K562 (cell line): ENCODE results near the gene CHMP5. TPM values are rescaled to one million over a fixed set of nuclear protein-coding genes. Genes with fewer than 3 reads are reported as not detected.

Experiments
- ATAC-seq: fragments of 200-7000 bp; cut with Tn5 transposase; 3 replicates; pipeline ENCODE4 v1.9.1; 2020; ENCODE audit warnings: moderate library complexity
- BruUV-seq: library from RNA; stranded (reverse); fragments of 400-500 nt; replicated peaks from 2 replicates; lab custom pipeline; 2021; lab: Mats Ljungman, UMichigan
- CTCF ChIA-PET: fragments of 300-600 bp; formaldehyde crosslinking; extraction: SDS; loops from one replicate; lab custom pipeline; 2021; ENCODE audit warnings: low intra/inter-chr PET ratio; lab: Yijun Ruan, JAX
- POLR2A ChIA-PET: fragments of 300-600, 350-650 bp; sonication (Branson Sonifier 250); formaldehyde crosslinking; extraction: SDS; loops from one replicate; lab custom pipeline; 2021; ENCODE audit warnings: antibody characterized with exemption, inconsistent platforms; lab: Yijun Ruan, JAX
- DNase-seq, 4 experiments: peaks; one replicate each; pipeline versions ENCODE4 v3.0.0 to v3.0.0-alpha.2; 2011 to 2018; ENCODE audit warnings: low spot score in 3 of 4, mixed read lengths in 3 of 4; ENCODE audit errors: extremely low read depth in 1 of 4
- FAIRE-seq: peaks from 2 replicates; lab custom pipeline; 2011; peaks lifted over from hg19 to GRCh38; lab: Jason Lieb, UNC
- H2AFZ ChIP-seq: 2 replicates; pipeline ENCODE4 v1.6.0; 2011; ENCODE audit warnings: low read depth, low read length, control low read depth, inconsistent platforms
- H3K27ac ChIP-seq: fragments of 200-600 bp; 3 replicates; pipeline ENCODE4 v1.8.0; 2011; ENCODE audit warnings: low read depth, mild to moderate bottlenecking, control low read depth, inconsistent platforms, low read length, moderate library complexity, mixed read lengths; ENCODE audit errors: extremely low read depth
- H3K27me3 ChIP-seq, 2 experiments: fragments of 300-600 bp in 1 of 2; 2 replicates in 1 of 2; 3 replicates in 1 of 2; pipeline versions ENCODE4 v1.6.0 to v1.8.0; 2011; ENCODE audit warnings: inconsistent platforms in 2 of 2, low read length in 2 of 2, mild to moderate bottlenecking in 1 of 2, mixed read lengths in 1 of 2, moderate library complexity in 1 of 2; ENCODE audit not compliant: control insufficient read depth in 2 of 2, insufficient read depth in 2 of 2
- H3K36me3 ChIP-seq: fragments of 300-600 bp; 3 replicates; pipeline ENCODE4 v1.8.0; 2011; ENCODE audit warnings: mild to moderate bottlenecking, low read length, inconsistent platforms; ENCODE audit not compliant: control insufficient read depth, insufficient read depth
- H3K4me1 ChIP-seq, 2 experiments: fragments of 200-600 bp in 1 of 2; replicated peaks in 1 of 2; 2 replicates in 1 of 2; 3 replicates in 1 of 2; pipeline versions ENCODE4 v1.5.1 to v1.8.0; 2011; ENCODE audit warnings: inconsistent platforms in 2 of 2, low read length in 2 of 2, mild to moderate bottlenecking in 1 of 2, mixed read lengths in 1 of 2, moderate library complexity in 1 of 2; ENCODE audit not compliant: control insufficient read depth in 2 of 2, insufficient read depth in 2 of 2
- H3K4me2 ChIP-seq: 2 replicates; pipeline ENCODE4 v1.6.1; 2011; ENCODE audit warnings: low read length, control low read depth, inconsistent platforms, mixed read lengths; ENCODE audit not compliant: insufficient read depth
- H3K4me3 ChIP-seq: fragments of 200-600 bp; sonication (generic), shearing (Covaris generic); 2 replicates; pipeline ENCODE4 v1.5.1; 2016; ENCODE audit warnings: control low read depth, inconsistent platforms
- H3K79me2 ChIP-seq: fragments of 200-600 bp; 3 replicates; pipeline ENCODE4 v1.8.0; 2011; ENCODE audit warnings: low read length, inconsistent platforms; ENCODE audit not compliant: control insufficient read depth, insufficient read depth
- H3K9ac ChIP-seq, 2 experiments: 2 replicates each; pipeline versions ENCODE4 v1.6.0 to v1.6.1; 2011; ENCODE audit warnings: low read depth in 2 of 2, low read length in 2 of 2, control low read depth in 1 of 2, inconsistent platforms in 1 of 2, mild to moderate bottlenecking in 1 of 2, mixed read lengths in 1 of 2; ENCODE audit not compliant: insufficient read depth in 1 of 2
- H3K9me1 ChIP-seq: one replicate; pipeline ENCODE4 v1.6.0; 2011; ENCODE audit warnings: inconsistent platforms, mild to moderate bottlenecking, low read length, moderate library complexity; ENCODE audit not compliant: control insufficient read depth, insufficient read depth
- H3K9me3 ChIP-seq: replicated peaks from 2 replicates; pipeline ENCODE4 v1.5.1; 2011; ENCODE audit warnings: low read depth, low read length, inconsistent platforms; ENCODE audit not compliant: control insufficient read depth, insufficient read depth
- H4K20me1 ChIP-seq: replicated peaks from 2 replicates; pipeline ENCODE4 v1.6.1; 2011; ENCODE audit warnings: low read length, inconsistent platforms, mixed read lengths; ENCODE audit not compliant: control insufficient read depth, insufficient read depth
- BCOR ChIP-seq: fragments of 450-650 bp; IDR thresholded peaks from 2 replicates; pipeline ENCODE4 v1.6.1; 2016
- CC2D1A ChIP-seq: fragments of 450-650 bp; IDR thresholded peaks from 2 replicates; pipeline ENCODE4 v1.6.1; 2017; ENCODE audit warnings: mild to moderate bottlenecking
- FOS ChIP-seq: IDR thresholded peaks from 3 replicates; pipeline ENCODE4 v1.6.1; 2011; ENCODE audit not compliant: insufficient read length; ENCODE audit errors: extremely low read depth
- MCM3 ChIP-seq: fragments of 450-650 bp; IDR thresholded peaks from 2 replicates; pipeline ENCODE4 v1.6.1; 2016
- PCBP2 ChIP-seq: fragments of 200-400 bp; formaldehyde crosslinking; IDR thresholded peaks from 2 replicates; pipeline ENCODE4 v1.6.1; 2018; ENCODE audit warnings: low read length, low read depth, mild to moderate bottlenecking, moderate library complexity; ENCODE audit not compliant: poor library complexity, severe bottlenecking
- PHB ChIP-seq: fragments of 250-450 bp; sonication (Bioruptor Pico); IDR thresholded peaks from 2 replicates; pipeline ENCODE4 v1.5.0; 2021
- STAG1 ChIP-seq: sonication (generic); formaldehyde crosslinking; IDR thresholded peaks from 2 replicates; pipeline ENCODE4 v1.5.0; 2020; ENCODE audit warnings: missing genetic modification reagents, borderline replicate concordance
- TAL1 ChIP-seq: fragments of 450-650 bp; IDR thresholded peaks from 2 replicates; pipeline ENCODE4 v1.6.1; 2016; ENCODE audit warnings: mild to moderate bottlenecking
- ZBED1 ChIP-seq: IDR thresholded peaks from 2 replicates; pipeline ENCODE4 v1.6.1; 2014
- ZNF134 ChIP-seq: fragments of 250-450 bp; sonication (Bioruptor Pico); conservative IDR thresholded peaks from 2 replicates; pipeline ENCODE4 v1.4.0; 2020
- ZNF586 ChIP-seq: fragments of 450-650 bp; formaldehyde crosslinking; conservative IDR thresholded peaks from 2 replicates; pipeline ENCODE4 v1.4.0; 2020; ENCODE audit warnings: mild to moderate bottlenecking, moderate library complexity
- WGBS: fragments of 100-300 bp; shearing (Covaris generic); methylation state at CpG from one replicate; pipeline ENCODE4 v1.1.6; 2016; ENCODE audit warnings: low coverage, mixed read lengths; ENCODE audit not compliant: insufficient coverage; ENCODE audit errors: missing lambda C conversion rate; 5-methylcytosine and 5-hydroxymethylcytosine counted together
- in situ Hi-C: fragments of 300-500 bp; cut with MboI; formaldehyde crosslinking; loops from 4 replicates; pipeline ENCODE4 v1.15.0; 2018; ENCODE audit warnings: inconsistent platforms, mixed read lengths
- intact Hi-C: fragments of 100-400 bp; cut with micrococcal nuclease; formaldehyde crosslinking; loops from 2 replicates; pipeline ENCODE4 v1.14.2; 2022
- polyA plus RNA-seq, 8 experiments: library from polyadenylated mRNA; depleted of rRNA in 4 of 8; stranded (reverse) in 5 of 8; unstranded in 3 of 8; fragments of >200 nt; fragmentation: Nextera tagmentation in 2 of 8; fragmentation: Illumina TruSeq in 1 of 8; extraction: Ambion mirVana in 2 of 8; extraction: Trizol in 1 of 8; gene quantifications; 2 replicates each; pipeline versions ENCODE4 v1.2.1 to v1.2.3, GENCODE V29; 2011 to 2014; ENCODE audit warnings: inconsistent platforms in 1 of 8, missing spikeins in 1 of 8
- total RNA-seq, 7 experiments: library from RNA; depleted of rRNA in 6 of 7; stranded (reverse); fragments of >200 nt in 6 of 7; fragmentation: Illumina TruSeq in 2 of 7; extraction: Trizol in 2 of 7; gene quantifications; 2 replicates each; pipeline versions ENCODE4 v1.2.1 to v1.2.3, GENCODE V29; 2011 to 2021; ENCODE audit warnings: low replicate concordance in 1 of 7
- TF ChIP-seq, protein P1 (sequence below), 2 experiments: fragments of 450-650 bp in 1 of 2; sonication (generic) in 1 of 2; formaldehyde crosslinking; conservative IDR thresholded peaks; 2 replicates each; pipeline versions ENCODE4 v1.4.0 to v1.8.1; 2020 to 2022; ENCODE audit warnings: mild to moderate bottlenecking in 1 of 2, missing genetic modification reagents in 1 of 2
- TF ChIP-seq, protein P2 (sequence below): fragments of 200-400 bp; formaldehyde crosslinking; IDR thresholded peaks from 2 replicates; pipeline ENCODE4 v1.6.1; 2017; ENCODE audit warnings: mild to moderate bottlenecking, low read depth, low read length, moderate library complexity
- TF ChIP-seq, protein P3 (sequence below): sonication (generic); formaldehyde crosslinking; IDR thresholded peaks from 2 replicates; pipeline ENCODE4 v1.4.0; 2020; ENCODE audit warnings: mild to moderate bottlenecking, missing genetic modification reagents

The CHMP5 gene
- total and polyA plus RNA-seq, 9 of the 15 experiments (the other 6 are each of a cell fraction or from before 2014, with no cell fraction given): 36.0 to 105 (median 54.9) TPM

DNA sequence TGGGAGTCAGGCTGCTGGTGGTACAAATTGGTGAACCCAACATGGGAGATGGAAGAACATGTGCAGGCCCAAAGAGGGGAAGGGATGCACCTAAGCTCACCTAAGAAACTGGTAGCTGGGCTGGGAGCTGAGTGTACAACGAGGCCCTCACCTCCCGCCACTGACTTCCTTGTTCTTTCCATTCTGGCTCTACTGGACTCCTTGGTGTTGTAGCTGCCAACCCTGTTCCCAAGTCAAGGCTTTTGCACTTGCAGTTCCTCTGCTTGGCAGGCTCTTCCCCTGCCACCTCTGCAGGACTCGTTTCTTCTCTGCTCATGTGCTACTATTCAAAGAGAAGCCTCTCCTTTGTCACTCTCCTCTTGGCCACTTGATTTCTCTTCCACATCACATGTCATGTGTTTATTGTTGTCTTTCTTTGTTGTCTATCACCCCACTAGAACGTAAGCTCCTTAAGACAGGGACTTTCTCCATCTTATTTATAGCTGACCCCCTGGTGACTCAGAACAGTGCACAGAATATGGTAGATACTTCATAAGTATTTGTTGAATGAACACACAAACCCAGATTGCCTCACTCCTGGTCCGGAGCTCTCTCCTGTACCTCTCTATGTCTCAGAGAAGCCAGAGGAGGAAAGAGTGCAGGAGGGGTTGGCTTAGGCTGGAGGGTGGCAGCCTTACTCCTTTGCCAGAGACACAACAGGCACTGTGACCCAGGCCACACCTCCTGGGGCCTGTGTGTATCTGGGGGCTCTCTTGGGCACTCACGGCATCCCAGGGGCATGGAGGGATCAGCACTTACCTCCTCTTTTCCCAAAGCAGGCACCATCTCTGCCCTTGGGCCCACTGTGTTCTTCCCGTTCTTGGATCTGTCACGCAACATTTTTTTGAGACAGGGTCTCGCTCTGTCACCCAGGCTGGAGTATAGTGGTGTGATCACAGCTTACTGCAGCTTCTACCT is 30.1 kb upstream of the CHMP5 start:
- Histone ChIP-seq H3K27me3 (no peaks in the 10 kb centered on the region), H3K4me2 (no peak overlapping the region), H3K9me3 (no peaks in the 10 kb centered on the region), H3K9ac (no peak overlapping the region), H3K9me1 (no peaks in the 10 kb centered on the region), H3K4me1 (peaks cover 6 to 9% of the 10 kb centered on the region in 2 experiments; a peak in 4 of 5 replicates), H4K20me1 (no peaks in the 10 kb centered on the region), H3K27ac (no peak overlapping the region), H3K4me3 (no peak overlapping the region), H3K79me2 (no peaks in the 10 kb centered on the region), H2AFZ (no peak overlapping the region), H3K36me3 (no peaks in the 10 kb centered on the region)
- POLR2A ChIA-PET: interaction anchor here (0.6 to 2.0 kb wide), 4 partner anchors 13 to 210 kb away, joined by 3 to 6 read pairs (median 3); partner anchors contain the start of genes DNAJA1 and SMU1
- no peak for TF ChIP-seq ZNF134 (CRISPR knock-in tag)
- TF ChIP-seq ZNF586 (CRISPR knock-in tag): no peak
- TF ChIP-seq, protein P1, sequence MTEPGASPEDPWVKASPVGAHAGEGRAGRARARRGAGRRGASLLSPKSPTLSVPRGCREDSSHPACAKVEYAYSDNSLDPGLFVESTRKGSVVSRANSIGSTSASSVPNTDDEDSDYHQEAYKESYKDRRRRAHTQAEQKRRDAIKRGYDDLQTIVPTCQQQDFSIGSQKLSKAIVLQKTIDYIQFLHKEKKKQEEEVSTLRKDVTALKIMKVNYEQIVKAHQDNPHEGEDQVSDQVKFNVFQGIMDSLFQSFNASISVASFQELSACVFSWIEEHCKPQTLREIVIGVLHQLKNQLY (CRISPR knock-in tag; conservative IDR thresholded peaks at IDR 0.05): no peak
- TF ChIP-seq PCBP2: no peak
- TF ChIP-seq STAG1 (CRISPR knock-in tag): no peak
- no peak for TF ChIP-seq PHB (CRISPR knock-in tag)
- TF ChIP-seq MCM3: no peak
- TF ChIP-seq FOS: no peak
- no peak for TF ChIP-seq ZBED1
- TF ChIP-seq BCOR: no peak
- TF ChIP-seq CC2D1A: no peak
- TF ChIP-seq, protein P2, sequence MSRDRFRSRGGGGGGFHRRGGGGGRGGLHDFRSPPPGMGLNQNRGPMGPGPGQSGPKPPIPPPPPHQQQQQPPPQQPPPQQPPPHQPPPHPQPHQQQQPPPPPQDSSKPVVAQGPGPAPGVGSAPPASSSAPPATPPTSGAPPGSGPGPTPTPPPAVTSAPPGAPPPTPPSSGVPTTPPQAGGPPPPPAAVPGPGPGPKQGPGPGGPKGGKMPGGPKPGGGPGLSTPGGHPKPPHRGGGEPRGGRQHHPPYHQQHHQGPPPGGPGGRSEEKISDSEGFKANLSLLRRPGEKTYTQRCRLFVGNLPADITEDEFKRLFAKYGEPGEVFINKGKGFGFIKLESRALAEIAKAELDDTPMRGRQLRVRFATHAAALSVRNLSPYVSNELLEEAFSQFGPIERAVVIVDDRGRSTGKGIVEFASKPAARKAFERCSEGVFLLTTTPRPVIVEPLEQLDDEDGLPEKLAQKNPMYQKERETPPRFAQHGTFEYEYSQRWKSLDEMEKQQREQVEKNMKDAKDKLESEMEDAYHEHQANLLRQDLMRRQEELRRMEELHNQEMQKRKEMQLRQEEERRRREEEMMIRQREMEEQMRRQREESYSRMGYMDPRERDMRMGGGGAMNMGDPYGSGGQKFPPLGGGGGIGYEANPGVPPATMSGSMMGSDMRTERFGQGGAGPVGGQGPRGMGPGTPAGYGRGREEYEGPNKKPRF: no peak
- no peak for TF ChIP-seq TAL1
- TF ChIP-seq, protein P3, sequence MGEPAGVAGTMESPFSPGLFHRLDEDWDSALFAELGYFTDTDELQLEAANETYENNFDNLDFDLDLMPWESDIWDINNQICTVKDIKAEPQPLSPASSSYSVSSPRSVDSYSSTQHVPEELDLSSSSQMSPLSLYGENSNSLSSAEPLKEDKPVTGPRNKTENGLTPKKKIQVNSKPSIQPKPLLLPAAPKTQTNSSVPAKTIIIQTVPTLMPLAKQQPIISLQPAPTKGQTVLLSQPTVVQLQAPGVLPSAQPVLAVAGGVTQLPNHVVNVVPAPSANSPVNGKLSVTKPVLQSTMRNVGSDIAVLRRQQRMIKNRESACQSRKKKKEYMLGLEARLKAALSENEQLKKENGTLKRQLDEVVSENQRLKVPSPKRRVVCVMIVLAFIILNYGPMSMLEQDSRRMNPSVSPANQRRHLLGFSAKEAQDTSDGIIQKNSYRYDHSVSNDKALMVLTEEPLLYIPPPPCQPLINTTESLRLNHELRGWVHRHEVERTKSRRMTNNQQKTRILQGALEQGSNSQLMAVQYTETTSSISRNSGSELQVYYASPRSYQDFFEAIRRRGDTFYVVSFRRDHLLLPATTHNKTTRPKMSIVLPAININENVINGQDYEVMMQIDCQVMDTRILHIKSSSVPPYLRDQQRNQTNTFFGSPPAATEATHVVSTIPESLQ: no peak
- no peak for FAIRE-seq
- 18% methylated on average over 9 of the region's 9 CpGs for WGBS
- BruUV-seq: no TSS peak
- no peak for ATAC-seq
- in situ Hi-C loops (loop anchor here (10.0 to 25.0 kb wide), 3 partner anchors 130 to 847 kb away; partner anchors contain the start of genes ACO1, NDUFB6, SMIM27 and TOPORS), intact Hi-C loops (no loop called here)
- no peak for DNase-seq
- CTCF ChIA-PET: no interaction called here
